Measurements from ENCODE around the gene MFAP2. TPM values are rescaled to one million over a fixed set of nuclear protein-coding genes. Genes with fewer than 3 reads are reported as not detected.

The MFAP2 gene
- total and polyA plus RNA-seq, 2 experiments from 2014 or later: 129 to 255 TPM

DNA sequence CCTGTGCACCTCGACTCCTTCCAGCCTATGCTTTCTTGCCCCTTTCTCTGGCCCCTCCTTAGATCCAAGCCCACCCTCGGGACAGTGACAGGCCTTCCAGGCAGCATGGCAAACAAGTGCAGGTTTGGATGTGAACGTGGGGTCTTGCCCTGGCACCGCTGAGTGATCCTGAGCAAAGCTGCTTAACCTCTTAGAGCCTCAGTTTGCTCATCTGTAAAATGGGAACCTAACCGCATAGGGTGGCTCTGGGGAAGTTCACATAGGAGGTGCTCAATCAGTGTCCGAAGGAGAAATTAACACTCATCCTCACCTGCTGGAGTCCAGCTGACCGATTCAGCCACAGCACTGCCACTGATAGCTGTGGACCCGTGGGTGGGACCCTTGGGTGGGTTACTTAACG is 7.2 kb downstream of the MFAP2 start (continued):
- TF ChIP-seq ZNF114 (CRISPR knock-in tag; IDR thresholded peaks at IDR 0.05): no peak
- TF ChIP-seq, protein P1, sequence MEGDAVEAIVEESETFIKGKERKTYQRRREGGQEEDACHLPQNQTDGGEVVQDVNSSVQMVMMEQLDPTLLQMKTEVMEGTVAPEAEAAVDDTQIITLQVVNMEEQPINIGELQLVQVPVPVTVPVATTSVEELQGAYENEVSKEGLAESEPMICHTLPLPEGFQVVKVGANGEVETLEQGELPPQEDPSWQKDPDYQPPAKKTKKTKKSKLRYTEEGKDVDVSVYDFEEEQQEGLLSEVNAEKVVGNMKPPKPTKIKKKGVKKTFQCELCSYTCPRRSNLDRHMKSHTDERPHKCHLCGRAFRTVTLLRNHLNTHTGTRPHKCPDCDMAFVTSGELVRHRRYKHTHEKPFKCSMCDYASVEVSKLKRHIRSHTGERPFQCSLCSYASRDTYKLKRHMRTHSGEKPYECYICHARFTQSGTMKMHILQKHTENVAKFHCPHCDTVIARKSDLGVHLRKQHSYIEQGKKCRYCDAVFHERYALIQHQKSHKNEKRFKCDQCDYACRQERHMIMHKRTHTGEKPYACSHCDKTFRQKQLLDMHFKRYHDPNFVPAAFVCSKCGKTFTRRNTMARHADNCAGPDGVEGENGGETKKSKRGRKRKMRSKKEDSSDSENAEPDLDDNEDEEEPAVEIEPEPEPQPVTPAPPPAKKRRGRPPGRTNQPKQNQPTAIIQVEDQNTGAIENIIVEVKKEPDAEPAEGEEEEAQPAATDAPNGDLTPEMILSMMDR (conservative IDR thresholded peaks at IDR 0.05; ENCODE audit: low read depth in 2 of 2): no peak
- TF ChIP-seq, protein P2, sequence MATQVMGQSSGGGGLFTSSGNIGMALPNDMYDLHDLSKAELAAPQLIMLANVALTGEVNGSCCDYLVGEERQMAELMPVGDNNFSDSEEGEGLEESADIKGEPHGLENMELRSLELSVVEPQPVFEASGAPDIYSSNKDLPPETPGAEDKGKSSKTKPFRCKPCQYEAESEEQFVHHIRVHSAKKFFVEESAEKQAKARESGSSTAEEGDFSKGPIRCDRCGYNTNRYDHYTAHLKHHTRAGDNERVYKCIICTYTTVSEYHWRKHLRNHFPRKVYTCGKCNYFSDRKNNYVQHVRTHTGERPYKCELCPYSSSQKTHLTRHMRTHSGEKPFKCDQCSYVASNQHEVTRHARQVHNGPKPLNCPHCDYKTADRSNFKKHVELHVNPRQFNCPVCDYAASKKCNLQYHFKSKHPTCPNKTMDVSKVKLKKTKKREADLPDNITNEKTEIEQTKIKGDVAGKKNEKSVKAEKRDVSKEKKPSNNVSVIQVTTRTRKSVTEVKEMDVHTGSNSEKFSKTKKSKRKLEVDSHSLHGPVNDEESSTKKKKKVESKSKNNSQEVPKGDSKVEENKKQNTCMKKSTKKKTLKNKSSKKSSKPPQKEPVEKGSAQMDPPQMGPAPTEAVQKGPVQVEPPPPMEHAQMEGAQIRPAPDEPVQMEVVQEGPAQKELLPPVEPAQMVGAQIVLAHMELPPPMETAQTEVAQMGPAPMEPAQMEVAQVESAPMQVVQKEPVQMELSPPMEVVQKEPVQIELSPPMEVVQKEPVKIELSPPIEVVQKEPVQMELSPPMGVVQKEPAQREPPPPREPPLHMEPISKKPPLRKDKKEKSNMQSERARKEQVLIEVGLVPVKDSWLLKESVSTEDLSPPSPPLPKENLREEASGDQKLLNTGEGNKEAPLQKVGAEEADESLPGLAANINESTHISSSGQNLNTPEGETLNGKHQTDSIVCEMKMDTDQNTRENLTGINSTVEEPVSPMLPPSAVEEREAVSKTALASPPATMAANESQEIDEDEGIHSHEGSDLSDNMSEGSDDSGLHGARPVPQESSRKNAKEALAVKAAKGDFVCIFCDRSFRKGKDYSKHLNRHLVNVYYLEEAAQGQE (IDR thresholded peaks at IDR 0.05; ENCODE audit: unreplicated experiment): no peak
- TF ChIP-seq ZNF331 (CRISPR knock-in tag; IDR thresholded peaks at IDR 0.05; ENCODE audit: low read depth): no peak
- TF ChIP-seq POLR2AphosphoS5 (IDR thresholded peaks at IDR 0.05; ENCODE audit: low read depth): no peak
- TF ChIP-seq CREB1 (CRISPR knock-in tag; IDR thresholded peaks at IDR 0.05; ENCODE audit: low read depth): no peak

DNA sequence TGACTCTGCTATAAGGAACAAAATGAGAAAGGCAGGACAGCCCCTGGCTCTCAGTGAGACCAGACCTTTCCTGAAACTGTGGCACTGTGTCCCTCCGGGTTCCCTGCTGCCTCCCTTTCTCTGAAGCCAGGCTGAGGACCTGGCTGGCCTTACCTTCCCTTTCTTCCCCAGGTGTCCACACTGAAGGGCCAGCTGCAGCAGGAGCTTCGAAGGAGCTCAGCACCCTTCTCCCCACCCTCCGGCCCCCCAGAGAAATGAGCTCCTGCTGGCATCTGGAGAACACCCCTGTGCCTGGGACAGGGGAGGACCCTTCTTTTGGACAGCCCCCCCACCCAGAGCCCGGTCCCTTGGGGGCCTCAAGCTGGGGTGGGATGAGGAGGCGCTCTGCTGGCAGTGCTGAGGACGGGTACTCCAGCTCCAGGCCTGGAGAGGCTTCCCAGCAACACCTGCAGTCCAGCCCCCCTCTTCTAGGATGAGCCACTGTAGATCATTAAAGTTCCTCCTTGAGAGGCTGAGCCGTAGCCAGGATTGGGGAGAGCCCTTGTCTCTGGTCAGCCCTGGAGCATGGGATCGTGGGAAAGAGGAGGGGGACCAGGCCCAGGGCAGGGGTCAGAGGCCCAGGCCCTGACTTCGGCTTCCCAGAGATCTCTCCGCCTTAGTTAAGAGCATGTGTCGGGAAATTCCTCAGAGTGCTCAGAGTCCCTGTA is 8.1 kb downstream of the MFAP2 start:
- no peak overlapping the region for H3K4me2 ChIP-seq
- H3K79me2 ChIP-seq (replicated peaks; ENCODE audit: insufficient read depth): 0 out of 2 replicates have a peak, but pooled peaks cover under 1% of the 10 kb centered on the region
- peaks cover 7% of the 10 kb centered on the region; the same call in 1 of the 2 replicates for H3K4me1 ChIP-seq (ENCODE audit: insufficient read depth)
- 0 out of 2 replicates have a peak overlapping the region, but pooled peaks have one; percentile 55 for H3K27ac ChIP-seq (ENCODE audit: low read depth)
- Mint-ChIP-seq H3K36me3 (ENCODE audit: low read depth) (peaks cover 48% of the 10 kb centered on the region), H3K9me3 (no peaks in the 10 kb centered on the region), H3K27me3 (ENCODE audit: insufficient read depth, low read depth, poor library complexity) (peaks cover 25% of the 10 kb centered on the region), H3K27ac (no peak overlapping the region; the same call in 1 of the 2 replicates), H3K4me1 (peaks cover 32% of the 10 kb centered on the region), H3K4me3 (no peak overlapping the region; the same call in 2 of the 3 replicates)
- H3K36me3 ChIP-seq (ENCODE audit: insufficient read depth): no peaks in the 10 kb centered on the region; the same call in 1 of the 2 replicates
- no peaks in the 10 kb centered on the region for H3K27me3 ChIP-seq (ENCODE audit: insufficient read depth)
- DNase-seq (ENCODE audit: low spot score): no peak
- peaks cover 10% of the 10 kb centered on the region; the same call in 1 of the 2 replicates for H3F3A ChIP-seq (replicated peaks; ENCODE audit: low read depth)
- no peaks in the 10 kb centered on the region for H3K9me2 ChIP-seq (ENCODE audit: insufficient read depth)
- no peak overlapping the region for H2AFZ ChIP-seq
- H4K20me1 ChIP-seq (replicated peaks; ENCODE audit: insufficient read depth): peaks cover 5% of the 10 kb centered on the region; the same call in 1 of the 2 replicates
- no peak overlapping the region for H3K4me3 ChIP-seq
- peak; percentile 3 for ATAC-seq
- TF ChIP-seq CREB1 (CRISPR knock-in tag; IDR thresholded peaks at IDR 0.05; ENCODE audit: low read depth) (no peak), NANOG (IDR thresholded peaks at IDR 0.05; ENCODE audit: borderline replicate concordance) (no peak), EZH2phosphoT487 (IDR thresholded peaks at IDR 0.05; ENCODE audit: unreplicated experiment) (no peak), ZNF331 (CRISPR knock-in tag; IDR thresholded peaks at IDR 0.05; ENCODE audit: low read depth) (no peak), JUNB (IDR thresholded peaks at IDR 0.05; ENCODE audit: unreplicated experiment) (no peak)
- TF ChIP-seq, protein P3, sequence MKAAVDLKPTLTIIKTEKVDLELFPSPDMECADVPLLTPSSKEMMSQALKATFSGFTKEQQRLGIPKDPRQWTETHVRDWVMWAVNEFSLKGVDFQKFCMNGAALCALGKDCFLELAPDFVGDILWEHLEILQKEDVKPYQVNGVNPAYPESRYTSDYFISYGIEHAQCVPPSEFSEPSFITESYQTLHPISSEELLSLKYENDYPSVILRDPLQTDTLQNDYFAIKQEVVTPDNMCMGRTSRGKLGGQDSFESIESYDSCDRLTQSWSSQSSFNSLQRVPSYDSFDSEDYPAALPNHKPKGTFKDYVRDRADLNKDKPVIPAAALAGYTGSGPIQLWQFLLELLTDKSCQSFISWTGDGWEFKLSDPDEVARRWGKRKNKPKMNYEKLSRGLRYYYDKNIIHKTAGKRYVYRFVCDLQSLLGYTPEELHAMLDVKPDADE (IDR thresholded peaks at IDR 0.05): no peak
- TF ChIP-seq, protein P4, sequence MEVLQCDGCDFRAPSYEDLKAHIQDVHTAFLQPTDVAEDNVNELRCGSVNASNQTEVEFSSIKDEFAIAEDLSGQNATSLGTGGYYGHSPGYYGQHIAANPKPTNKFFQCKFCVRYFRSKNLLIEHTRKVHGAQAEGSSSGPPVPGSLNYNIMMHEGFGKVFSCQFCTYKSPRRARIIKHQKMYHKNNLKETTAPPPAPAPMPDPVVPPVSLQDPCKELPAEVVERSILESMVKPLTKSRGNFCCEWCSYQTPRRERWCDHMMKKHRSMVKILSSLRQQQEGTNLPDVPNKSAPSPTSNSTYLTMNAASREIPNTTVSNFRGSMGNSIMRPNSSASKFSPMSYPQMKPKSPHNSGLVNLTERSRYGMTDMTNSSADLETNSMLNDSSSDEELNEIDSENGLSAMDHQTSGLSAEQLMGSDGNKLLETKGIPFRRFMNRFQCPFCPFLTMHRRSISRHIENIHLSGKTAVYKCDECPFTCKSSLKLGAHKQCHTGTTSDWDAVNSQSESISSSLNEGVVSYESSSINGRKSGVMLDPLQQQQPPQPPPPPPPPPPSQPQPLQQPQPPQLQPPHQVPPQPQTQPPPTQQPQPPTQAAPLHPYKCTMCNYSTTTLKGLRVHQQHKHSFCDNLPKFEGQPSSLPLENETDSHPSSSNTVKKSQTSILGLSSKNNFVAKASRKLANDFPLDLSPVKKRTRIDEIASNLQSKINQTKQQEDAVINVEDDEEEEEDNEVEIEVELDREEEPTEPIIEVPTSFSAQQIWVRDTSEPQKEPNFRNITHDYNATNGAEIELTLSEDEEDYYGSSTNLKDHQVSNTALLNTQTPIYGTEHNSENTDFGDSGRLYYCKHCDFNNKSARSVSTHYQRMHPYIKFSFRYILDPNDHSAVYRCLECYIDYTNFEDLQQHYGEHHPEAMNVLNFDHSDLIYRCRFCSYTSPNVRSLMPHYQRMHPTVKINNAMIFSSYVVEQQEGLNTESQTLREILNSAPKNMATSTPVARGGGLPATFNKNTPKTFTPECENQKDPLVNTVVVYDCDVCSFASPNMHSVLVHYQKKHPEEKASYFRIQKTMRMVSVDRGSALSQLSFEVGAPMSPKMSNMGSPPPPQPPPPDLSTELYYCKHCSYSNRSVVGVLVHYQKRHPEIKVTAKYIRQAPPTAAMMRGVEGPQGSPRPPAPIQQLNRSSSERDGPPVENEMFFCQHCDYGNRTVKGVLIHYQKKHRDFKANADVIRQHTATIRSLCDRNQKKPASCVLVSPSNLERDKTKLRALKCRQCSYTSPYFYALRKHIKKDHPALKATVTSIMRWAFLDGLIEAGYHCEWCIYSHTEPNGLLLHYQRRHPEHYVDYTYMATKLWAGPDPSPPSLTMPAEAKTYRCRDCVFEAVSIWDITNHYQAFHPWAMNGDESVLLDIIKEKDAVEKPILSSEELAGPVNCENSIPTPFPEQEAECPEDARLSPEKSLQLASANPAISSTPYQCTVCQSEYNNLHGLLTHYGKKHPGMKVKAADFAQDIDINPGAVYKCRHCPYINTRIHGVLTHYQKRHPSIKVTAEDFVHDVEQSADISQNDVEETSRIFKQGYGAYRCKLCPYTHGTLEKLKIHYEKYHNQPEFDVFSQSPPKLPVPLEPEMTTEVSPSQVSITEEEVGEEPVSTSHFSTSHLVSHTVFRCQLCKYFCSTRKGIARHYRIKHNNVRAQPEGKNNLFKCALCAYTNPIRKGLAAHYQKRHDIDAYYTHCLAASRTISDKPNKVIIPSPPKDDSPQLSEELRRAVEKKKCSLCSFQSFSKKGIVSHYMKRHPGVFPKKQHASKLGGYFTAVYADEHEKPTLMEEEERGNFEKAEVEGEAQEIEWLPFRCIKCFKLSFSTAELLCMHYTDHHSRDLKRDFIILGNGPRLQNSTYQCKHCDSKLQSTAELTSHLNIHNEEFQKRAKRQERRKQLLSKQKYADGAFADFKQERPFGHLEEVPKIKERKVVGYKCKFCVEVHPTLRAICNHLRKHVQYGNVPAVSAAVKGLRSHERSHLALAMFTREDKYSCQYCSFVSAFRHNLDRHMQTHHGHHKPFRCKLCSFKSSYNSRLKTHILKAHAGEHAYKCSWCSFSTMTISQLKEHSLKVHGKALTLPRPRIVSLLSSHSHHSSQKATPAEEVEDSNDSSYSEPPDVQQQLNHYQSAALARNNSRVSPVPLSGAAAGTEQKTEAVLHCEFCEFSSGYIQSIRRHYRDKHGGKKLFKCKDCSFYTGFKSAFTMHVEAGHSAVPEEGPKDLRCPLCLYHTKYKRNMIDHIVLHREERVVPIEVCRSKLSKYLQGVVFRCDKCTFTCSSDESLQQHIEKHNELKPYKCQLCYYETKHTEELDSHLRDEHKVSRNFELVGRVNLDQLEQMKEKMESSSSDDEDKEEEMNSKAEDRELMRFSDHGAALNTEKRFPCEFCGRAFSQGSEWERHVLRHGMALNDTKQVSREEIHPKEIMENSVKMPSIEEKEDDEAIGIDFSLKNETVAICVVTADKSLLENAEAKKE (CRISPR knock-in tag; IDR thresholded peaks at IDR 0.05): no peak
